NK-92 treated with Interleukin-12 subunit alpha and Interleukin-12 subunit beta, amount 100 ng/mL, for 24 hours (cell line): ENCODE results near the gene MYO1A.
A peak's percentile ranks its signal among the peaks of the same experiment; 100 is the strongest.
"Not testable (repeated sequence)": the region's sequence is repeated elsewhere in the genome, so short reads cannot be mapped to it uniquely, and the experiment has no call there.

ENCODE experiments used
- DNase-seq: peaks from one replicate; lab custom pipeline; 2025; lab: John Stamatoyannopoulos, UW

The MYO1A gene

DNA sequence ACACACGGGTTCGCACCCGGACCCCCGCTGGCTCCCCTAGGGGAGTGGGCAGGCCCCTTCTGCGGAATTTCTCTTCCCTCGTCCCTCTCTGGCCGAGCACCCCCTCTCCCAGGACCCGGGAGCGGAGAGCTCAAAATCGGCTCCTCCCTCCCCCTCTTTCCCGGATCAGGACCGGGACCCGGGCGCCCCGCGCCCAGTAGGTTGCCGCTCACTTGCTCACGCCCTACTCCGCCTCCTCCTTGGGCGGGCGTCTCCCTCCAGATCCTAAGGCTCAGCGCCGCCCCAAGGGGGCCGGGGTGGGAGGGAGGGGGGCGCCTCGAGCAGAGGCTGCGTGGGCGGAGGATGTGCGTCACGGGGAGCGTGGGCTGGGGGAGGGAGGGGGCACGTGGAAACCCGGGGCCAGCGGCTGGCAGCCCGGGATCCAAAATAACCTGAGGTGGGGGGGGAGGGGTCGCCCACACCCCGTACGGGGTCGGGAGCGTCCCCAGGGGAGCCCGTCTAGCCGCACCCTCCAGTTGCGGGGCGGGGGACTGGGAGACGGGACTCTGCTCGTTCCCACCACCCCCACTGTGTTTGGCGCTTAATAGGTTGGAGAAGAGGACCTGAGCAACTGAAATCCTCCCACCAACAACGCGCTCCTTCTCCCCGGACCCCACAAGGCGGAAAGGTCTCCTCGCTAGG, 37.2 kb upstream of the MYO1A start:
- peak; percentile 78 for DNase-seq

DNA sequence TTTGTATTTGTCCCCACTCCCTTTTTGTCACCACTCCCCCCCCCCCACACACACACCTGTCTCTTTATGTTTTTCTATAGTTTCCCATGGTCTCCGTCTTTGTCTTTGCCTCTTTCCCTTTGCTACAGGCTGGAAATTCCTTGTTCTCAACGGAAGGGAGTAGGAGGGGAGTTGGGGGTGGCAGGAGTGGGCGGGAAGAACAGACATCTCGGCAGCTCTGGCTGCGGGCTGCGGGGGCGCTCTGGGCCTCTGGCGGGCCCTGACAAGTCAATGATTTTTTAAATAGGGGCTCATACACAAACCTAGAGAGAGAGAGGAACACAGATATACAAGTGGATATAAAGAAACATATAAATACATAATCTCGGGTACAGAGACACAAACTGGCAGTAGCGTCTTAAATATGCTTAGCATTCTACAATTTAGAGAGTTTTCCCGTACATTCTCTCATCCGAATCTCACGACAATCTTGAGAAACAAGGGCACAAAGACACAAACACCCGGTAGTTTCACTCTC, 36.6 kb upstream of the MYO1A start:
- peak; percentile 18 for DNase-seq

DNA sequence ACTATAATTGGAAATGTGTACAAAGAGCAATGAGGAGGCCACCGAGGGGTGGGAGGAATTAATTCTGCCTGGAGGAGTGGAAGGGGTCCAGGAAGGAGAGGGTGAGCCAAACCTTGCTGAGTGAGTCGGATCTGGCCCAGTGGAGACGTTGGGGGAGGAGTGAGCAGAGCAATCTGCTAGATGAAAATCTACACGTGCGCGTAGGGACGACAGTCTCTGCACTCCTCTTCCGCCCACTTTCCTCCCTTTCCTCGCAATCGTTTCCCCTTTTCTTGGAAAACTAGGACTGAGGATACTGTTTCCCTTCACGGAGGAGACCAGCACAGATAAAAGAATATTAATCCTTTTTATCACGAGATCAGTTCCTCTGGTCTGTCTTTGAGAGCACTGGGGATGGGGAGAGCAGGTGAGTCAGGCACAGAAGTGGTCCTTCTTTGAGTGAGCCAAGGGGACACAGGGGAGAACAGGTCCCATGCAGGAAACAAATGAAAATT, 36.1 kb upstream of the MYO1A start:
- no peak for DNase-seq

DNA sequence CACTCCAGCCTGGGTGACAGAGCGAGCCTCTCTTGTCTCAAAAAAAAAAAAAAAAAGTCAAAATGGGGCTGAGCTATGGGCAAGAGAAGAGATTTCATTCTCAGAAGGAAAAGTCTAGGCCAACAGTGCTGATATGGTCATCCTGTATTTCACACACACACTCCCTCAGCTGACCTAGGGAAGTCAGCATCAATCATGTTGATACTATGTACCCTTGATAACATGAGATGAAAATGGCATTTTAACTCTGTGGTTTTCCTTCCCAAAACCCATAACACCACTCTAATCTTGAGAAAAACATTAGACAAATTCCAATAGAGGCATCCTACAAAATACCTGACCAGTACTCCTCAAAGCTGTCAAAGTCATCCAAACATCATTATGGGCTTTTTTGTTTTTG, 30.9 kb upstream of the MYO1A start:
- DNase-seq = no peak

DNA sequence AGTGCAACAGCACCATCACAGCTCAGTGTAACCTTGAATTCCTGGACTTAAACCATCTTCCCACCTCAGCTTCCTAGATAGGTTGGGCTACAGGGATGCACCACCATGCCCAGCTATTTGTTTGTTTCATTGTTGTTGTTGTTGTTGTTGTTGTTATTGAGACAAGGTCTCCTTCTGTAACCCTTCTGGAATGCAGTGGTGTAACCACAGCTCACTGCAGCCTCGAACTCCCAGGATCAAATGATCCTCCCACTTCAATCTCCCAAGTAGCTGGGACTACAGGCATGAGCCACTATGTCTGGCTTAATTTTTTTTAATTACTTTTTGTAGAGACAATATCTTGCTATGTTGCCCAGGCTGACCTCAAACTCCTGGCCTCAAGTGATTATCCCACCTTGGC, 29.9 kb upstream of the MYO1A start:
- DNase-seq = no peak

DNA sequence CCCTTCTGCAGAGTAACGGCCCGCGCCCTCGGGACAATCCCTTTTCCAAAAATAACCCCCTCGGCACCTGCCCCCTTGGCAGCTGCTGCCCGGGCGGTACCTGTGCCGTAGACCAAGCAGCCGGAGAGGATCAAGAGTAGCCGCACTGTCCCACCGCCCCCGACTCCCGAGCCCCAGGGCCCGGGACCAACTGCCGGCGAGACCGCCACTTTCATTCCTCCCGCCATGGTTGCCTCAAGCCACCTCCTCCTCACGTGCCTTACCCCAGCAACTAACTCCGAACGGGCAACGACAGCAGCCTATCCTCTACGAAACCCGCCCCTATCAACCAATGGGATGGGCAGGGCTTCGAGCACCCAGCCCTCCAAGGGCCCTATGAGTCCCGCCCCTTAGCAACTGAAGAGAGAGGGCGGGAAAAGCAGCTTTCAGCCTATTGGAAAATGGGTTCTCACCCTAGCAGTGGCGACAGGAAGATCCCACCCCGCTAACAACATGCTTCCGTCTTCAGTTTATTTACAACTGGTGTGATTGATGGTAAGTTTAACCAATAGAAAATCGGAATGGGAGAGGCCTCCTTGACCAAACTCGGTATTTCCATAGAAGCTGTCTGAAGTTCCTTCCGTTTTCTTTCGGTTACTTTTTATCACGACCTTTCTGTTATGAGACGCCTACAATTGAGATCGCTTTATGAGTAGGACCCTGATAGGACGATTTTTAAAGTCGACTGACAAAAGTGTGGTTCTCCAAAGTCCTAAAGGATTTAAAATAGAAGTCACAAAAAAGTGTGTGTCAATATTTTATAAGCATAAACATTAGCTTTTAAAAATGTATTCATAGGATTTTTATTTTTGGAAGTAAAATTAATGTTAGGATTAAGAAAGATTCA, 28.8 kb upstream of the MYO1A start, which contains the start of gene NEMP1:
NEMP1 (minus strand) TSS at position 273 of the 886 bp plus-strand sequence; CDS start at position 227, 46 bp downstream.
- DNase-seq = peak; percentile 94

DNA sequence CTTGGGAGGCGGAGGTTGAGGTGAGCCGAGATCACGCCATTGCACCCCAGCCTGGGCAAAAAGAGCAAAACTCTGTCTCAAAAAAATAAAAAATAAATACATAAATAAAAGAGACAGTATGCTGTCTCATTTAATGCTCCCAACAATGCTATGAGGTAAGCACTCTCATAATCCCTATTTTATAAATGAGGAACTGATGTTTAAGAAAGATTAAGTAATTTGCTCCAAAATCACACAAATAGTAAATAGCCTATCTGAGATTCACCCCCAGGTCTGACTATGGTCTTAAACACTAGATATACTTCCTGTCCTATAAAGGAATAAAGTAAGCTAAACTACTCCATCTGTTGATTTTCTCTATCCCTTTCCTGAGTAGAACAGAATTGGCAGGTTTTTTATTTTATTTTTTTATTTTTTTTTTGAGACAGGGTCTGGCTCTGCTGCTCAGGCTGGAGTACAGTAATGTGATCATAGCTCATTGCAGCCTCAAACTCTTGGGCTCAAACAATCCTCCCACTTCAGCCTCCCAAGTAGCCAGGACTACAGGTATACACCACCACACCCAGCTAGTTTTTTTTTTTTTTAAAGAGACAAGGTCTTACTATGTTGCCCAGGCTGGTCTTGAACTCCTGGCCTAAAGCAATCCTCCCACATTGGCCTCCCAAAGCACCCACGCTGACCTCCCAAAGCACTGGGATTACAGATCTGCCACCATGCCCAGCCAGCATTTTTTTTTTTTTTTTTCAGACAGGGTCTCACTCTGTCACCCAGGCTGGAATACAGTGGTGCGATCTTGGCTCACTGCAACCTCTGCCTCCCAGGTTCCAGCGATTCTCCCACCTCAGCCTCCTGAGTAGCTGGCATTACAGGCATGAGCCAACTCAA, 23.9 kb upstream of the MYO1A start:
- not testable (repeated sequence) for DNase-seq

DNA sequence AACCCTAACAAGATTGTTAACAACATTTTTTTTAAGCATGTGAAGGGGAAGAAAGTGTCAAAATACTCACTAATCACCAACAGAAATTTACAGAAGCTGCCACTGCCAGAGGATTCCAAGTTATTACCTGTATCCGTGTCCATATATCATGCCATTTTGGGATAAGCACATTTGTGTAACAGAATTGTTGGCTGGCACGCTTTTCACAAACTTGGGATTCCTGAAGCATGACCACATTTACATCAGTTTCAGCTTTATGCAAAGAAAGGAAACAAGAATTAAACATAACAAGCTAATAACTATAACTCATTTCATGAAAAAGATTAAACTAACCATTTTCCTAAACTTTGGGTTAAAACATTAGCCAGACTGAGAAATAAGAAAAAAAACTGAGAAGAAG, 22.7 kb upstream of the MYO1A start:
- DNase-seq = no peak

DNA sequence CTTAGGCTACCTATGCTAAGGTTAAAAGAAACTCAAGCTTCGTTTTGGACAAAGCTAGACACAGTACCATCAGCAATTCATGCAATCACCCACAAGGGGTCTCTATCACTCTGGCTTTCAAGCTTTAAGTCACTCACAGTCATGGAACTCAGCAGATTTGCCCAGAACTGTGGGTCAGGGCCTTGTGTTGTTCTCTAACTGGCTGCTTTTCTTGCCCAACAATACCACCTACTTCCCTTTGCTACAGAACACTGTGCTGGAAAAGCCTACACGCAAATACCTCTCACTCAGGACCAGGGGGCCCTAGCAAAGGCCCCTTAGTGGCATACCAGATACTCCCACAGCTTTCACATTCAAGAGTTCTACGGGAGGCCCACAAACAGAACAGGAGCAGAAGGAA, 19.6 kb upstream of the MYO1A start:
- DNase-seq = peak; percentile 22

DNA sequence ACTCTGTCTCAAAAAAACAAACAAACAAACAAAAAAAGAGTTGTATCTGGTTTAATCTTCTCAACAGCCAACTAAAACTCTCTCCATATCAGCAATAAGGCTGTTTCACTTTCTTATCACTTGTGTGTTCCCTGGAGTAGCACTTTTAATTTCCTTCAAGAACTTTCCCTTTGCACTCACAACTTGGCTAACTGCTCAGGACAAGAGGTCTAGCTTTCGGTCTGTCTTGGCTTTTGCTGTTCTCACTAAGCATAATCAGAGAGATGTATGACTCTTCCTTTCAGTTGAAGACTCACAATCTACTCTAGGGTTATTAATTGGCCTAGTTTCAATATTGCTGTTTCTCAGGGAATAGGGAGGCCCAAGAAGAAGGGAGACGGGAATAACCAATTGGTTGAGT, 16.3 kb upstream of the MYO1A start:
- no peak for DNase-seq

DNA sequence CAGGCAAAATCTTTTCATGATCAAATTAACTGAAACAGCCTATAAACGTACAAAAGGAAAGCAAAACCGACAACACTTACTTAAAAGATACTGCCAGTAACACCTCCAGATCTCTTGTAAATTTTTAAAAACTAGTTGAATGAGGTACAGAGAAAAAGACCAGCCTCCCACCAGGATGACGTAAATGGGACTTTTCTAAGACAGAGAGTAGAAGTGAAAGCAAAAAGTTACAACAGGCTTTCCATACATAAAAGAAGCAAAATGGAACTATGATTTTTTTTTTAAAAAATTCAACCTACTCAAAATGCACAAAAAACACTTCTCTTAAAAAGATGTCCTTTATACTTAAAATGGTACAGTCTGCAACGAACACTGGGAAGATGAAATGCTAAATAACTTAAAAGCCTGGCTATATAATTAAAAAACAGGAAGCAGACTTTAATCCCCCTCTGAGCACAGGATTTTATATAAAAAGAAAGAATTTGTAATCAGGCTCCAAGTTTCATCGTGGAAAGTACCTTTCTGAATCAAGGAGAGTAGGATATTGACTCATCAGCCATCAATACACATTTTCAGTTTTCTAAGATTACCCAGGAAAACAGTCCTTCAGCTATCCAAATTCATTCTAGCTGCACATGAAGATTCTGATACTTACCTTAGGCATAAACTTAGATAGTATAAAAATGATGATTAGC, 14.2 kb upstream of the MYO1A start:
- DNase-seq = no peak

DNA sequence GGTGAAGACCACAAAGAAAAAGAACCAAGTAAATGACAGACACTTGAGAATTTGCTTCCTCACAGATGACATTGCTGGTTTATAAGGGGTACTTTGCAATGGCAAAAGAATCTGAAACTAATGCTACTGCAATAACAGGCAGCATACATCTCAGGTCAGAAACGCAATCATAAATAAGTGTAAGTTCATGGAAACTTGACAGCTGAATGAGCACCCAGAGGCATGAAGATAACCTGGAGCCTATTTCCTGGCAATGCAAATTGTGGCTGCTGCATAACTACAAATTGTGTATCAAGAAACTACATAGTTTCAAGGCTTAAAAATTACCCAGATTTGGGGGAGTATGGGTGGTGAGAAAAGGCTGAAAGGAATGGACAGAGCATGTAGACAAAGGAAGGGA, 8.5 kb upstream of the MYO1A start:
- DNase-seq = no peak

DNA sequence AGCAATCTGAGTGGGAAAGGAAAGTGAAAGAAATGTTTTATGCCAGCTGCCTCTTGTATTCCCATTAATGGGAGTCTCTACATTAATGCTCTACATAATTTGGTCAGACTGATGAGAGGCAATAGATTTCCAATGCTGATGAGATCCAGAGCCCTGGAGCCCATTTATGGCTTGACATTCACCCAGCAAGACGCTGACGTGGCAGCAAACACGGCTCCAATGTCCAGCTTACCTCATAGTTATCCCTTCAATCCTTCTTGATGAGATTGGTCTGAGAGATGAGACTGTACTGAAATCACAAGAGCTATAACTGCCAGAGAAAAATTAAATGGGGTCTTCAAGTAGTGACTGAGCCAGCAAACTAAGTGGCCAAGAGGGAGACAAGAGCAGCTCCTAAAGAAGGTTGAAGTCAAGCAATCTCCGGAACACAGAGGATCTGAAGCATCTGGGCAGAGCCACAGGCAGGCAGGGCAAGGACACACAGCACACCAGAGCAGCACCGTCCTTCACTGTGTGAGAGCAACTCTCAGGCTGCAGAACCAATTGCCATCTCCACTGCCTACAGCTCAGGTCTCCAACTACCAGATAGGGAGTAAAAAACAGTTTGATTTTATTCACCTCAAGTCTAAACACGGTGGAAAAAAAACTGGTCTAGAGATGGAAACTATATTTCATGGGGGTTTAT, 7.3 kb upstream of the MYO1A start:
- DNase-seq = no peak

DNA sequence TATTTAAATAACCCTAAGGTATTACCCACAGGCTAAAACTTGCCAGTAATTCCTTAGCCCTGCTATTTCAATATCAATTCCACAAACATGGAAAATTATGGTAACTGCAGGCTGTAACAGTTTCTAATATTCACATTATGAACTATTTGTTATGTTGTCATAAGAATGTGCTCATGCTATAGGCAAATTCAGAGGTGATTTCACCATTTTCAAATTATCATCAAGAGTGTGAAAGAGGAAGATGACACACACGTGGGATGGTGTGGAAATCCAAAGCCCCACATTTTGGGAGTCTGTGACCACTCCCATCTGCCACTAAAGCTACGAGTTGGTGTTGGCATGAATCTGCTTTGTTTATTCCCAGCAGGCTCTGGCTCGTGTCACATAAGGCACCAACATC, 5.9 kb upstream of the MYO1A start:
- DNase-seq = no peak

DNA sequence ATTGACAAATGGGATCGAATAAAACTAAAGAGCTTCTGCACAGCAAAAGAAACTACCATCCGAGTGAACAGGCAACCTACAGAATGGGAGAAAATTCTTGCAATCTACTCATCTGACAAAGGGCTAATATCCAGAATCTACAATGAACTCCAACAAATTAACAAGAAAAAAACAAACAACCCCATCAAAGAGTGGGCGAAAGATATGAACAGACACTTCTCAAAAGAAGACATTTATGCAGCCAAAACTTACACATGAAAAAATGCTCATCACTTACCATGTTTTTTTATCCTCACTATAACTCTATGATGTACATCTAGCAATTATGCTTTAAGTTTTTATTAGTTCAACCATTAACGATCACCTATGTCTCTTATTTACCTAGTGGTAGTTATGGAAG, 4.0 kb upstream of the MYO1A start:
- not testable (repeated sequence) for DNase-seq

DNA sequence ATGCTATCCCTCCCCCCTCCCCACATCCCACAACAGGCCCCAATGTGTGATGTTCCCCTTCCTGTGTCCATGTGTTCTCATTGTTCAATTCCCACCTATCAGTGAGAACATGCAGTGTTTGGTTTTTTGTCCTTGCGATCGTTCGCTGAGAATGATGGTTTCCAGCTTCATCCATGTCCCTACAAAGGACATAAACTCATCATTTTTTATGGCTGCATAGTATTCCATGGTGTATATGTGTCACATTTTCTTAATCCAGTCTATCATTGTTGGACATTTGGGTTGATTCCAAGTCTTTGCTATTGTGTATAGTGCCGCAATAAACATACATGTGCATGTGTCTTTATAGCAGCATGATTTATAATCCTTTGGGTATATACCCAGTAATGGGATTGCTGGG, 3.2 kb upstream of the MYO1A start:
- DNase-seq = not testable (repeated sequence)

DNA sequence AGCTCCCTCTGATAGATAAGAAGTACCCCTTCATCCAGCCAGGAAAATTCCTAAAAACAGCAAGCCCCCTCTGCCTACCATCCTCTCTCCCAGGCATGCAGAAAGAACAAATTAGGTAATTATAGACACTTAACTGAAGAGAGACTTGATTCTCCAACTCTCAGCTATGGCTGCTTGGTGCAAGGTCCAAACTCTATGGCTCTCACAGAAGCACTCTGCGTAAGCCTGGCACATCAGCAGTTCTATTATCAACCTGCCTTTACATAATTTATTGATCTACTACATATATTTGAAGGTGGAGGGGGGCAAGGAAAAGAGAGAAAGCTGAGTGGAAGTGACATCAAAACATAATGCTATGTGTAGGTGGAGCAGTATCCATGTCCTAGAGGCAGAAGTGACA, 1.1 kb upstream of the MYO1A start:
- no peak for DNase-seq

DNA sequence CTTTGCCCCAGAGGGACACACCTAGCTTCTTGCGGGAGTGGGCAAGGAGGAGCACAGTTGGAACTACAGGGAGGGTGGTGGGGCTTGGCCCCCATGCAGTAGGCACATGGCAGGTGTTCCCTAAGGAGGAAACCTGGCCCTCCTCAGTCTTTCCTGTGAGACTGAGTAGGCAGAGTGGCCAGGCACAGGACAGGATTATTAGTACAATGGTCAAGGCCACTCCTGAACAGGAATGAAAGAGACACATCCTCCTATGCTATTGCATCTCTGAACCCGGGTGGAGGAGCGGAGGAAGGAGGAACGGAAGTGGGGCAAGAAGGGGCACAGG, 846 bp downstream of the MYO1A start:
- no peak for DNase-seq

DNA sequence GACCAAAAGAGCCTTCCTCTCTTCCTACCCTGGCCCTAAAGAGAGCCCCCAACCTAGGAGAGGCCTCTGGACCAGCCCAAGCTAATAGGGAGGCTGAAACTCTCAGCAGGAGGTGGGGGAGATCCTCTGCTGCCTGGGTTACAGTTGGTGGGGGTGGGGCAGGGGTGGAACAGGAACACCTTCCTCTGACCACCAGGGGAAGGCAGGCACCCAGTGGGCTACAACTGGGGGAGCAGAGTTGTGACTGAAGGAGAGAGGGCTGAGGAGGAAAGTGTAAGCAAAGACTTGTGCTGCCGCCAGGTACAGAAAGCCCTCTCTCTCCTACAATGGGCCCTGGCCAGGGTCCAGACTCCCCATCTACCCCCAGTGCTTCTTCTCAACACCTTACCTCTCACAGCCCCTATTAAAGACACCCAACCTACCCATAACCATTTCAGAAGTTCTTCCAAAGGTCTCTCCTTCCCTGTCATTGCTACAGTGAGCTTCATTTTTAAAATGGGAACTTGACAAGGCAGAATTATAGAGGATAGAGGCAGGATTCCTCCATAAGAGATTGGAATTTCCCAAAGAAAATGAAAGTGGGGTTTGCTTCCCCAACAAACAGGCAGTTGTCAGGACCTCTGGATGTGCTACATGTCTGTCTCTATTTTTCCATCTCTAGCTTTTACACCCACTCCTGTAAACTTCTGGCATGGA, 1.4 kb downstream of the MYO1A start:
- DNase-seq = no peak

DNA sequence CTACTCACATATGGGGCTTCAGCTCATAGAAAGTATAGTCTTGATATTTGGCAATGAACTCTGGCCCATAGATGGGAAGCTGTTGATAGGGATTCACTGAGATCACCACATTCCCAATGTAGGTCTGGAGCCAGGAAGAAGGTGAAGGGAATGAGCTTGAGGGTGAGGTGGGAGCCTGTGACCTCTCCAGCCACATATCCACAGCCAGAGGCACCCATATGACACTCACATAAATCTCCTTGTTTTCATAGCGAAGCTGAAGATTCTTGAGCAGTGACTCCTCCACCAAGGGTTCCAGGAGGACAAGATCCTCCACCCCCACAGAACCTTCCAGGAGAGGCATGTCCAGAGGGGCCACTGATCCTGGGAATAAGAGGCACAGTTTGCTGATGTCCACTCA, 1.9 kb downstream of the MYO1A start:
- no peak for DNase-seq
